GM12864 (cell line): Measurements from ENCODE around the gene PGM1.

ENCODE experiments used
- DNase-seq: peaks from one replicate; pipeline ENCODE4 v3.0.0-alpha.2; 2011; ENCODE audit warnings: low read depth
- H3K4me3 ChIP-seq: 2 replicates; pipeline ENCODE4 v1.5.1; 2011; ENCODE audit warnings: mild to moderate bottlenecking, low read depth, low read length, control low read depth
- CTCF ChIP-seq: IDR thresholded peaks from 2 replicates; pipeline ENCODE4 v1.5.1; 2011; ENCODE audit warnings: low read depth, mild to moderate bottlenecking, moderate library complexity, low read length, control low read depth, inconsistent platforms; ENCODE audit errors: missing control alignments

Gene PGM1

GRCh38 chr1:63663301-63663700 lies 70.1 kb downstream of the PGM1 start:
- no peak overlapping the region for H3K4me3 ChIP-seq
- TF ChIP-seq CTCF, result no peak

GRCh38 chr1:63663873-63664272 lies 70.7 kb downstream of the PGM1 start:
- no peak for TF ChIP-seq CTCF
- no peak overlapping the region for H3K4me3 ChIP-seq
- no peak for DNase-seq

More at GRCh38 chr1:63663301-63663700, 70.1 kb downstream of the PGM1 start:
- DNase-seq, result no peak

- DNase-seq, result no peak
- H3K4me3 ChIP-seq, result no peak overlapping the region
- TF ChIP-seq CTCF, result no peak
Observed at GRCh38 chr1:63664742-63665141, 71.5 kb downstream of the PGM1 start.

- no peak for DNase-seq
- TF ChIP-seq CTCF, result no peak
- no peak overlapping the region for H3K4me3 ChIP-seq
Observed at GRCh38 chr1:63665410-63665809, 72.2 kb downstream of the PGM1 start.

GRCh38 chr1:63665824-63666223 lies 72.6 kb downstream of the PGM1 start:
- no peak for TF ChIP-seq CTCF
- H3K4me3 ChIP-seq, result no peak overlapping the region
- DNase-seq, result no peak

DNA sequence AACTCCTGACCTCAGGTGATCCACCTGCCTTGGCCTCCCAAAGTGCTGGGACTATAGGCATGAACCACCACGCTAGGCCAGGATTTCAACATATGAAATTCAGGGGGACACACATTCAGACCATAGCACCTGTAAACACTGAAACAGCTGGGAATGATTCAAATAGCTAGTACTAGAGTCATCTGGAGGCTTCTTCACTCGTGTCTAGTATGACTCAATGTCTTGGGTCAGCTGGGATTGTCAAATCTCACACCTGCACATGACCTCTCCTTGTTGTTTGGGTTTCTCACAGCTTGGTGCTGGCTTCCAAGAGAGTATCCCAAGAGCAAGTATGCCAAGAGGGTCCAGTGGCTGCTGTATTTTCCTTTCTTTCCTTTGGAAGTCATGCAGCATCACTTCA lies 75.1 kb downstream of the PGM1 start:
- no peak for TF ChIP-seq CTCF
- DNase-seq, result no peak
- H3K4me3 ChIP-seq, result no peak overlapping the region

DNA sequence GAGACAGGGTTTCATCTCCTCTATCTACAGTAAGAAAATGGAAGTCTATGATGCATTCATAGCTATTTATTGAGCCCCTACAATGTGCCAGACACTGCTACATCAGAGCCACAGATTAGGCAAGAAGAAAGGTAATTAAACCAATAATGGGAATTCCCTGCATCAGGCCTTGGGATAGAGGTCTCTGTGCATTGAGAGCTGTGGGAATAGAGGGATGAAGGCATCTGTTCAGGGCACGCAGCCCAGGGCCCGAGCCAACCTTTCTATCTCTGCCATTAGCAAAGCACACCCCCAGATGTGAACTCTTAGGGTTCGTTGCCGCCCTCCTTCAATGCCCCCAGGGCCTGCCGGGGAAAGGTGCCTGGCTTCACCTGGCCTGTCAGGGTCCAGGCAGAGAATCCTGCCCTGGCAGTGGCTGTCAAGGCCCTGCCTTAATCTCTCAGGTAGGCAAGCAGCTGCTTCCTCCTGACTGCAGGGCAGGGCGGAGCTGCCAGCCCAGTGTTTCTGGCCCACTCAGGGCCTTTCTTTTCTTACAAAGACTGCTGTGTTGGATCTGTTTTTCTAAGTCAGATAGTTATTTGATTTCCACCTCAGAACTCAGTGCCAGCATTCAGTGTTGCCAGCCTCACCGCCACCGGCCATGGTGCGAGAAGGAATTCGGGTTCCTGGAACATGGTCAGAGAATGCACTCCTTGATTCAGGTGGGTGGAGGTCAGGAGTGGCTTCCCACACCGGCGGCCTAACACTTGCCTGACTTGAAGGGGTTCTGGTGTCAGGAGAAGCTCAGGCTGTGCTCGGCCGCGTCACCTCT lies 76.1 kb downstream of the PGM1 start:
- no peak overlapping the region for H3K4me3 ChIP-seq
- TF ChIP-seq CTCF, result no peak
- DNase-seq, result no peak
